Loucy (cell line): Measurements from ENCODE around the gene SGCA.

Source experiments
- H2AFZ ChIP-seq: fragments of 200-600 bp; sonication (generic); 2 replicates; pipeline ENCODE4 v1.6.0; 2016; ENCODE audit warnings: antibody characterized with exemption, mild to moderate bottlenecking, low read length, moderate library complexity
- H3F3A ChIP-seq: fragments of 200-600 bp; 2 replicates; pipeline ENCODE4 v1.6.0; 2016; ENCODE audit warnings: antibody characterized with exemption, low read depth, mild to moderate bottlenecking
- H3K27me3 ChIP-seq: fragments of 200-600 bp; sonication (generic); 2 replicates; pipeline ENCODE4 v1.6.1; 2014; ENCODE audit warnings: low read length, mild to moderate bottlenecking; ENCODE audit not compliant: insufficient read depth, poor library complexity, severe bottlenecking
- H3K36me3 ChIP-seq: fragments of 200-600 bp; sonication (generic); 2 replicates; pipeline ENCODE4 v1.6.1; 2016; ENCODE audit warnings: low read length; ENCODE audit not compliant: insufficient read depth
- H3K4me1 ChIP-seq: fragments of 200-600 bp; sonication (generic); 2 replicates; pipeline ENCODE4 v1.5.1; 2014; ENCODE audit warnings: low read length, mild to moderate bottlenecking; ENCODE audit not compliant: insufficient read depth, poor library complexity, severe bottlenecking
- H3K4me2 ChIP-seq: fragments of 200-600 bp; sonication (generic); 2 replicates; pipeline ENCODE4 v1.6.0; 2014; ENCODE audit warnings: antibody characterized with exemption, low read length, low read depth, mild to moderate bottlenecking; ENCODE audit not compliant: poor library complexity, severe bottlenecking
- H3K4me3 ChIP-seq: fragments of 200-600 bp; sonication (generic); 2 replicates; pipeline ENCODE4 v1.5.1; 2014; ENCODE audit warnings: low read length, mild to moderate bottlenecking, mixed read lengths; ENCODE audit not compliant: poor library complexity, severe bottlenecking
- H3K79me2 ChIP-seq: fragments of 200-600 bp; sonication (generic); 2 replicates; pipeline ENCODE4 v1.6.1; 2014; ENCODE audit warnings: low read length; ENCODE audit not compliant: insufficient read depth
- H3K9ac ChIP-seq: fragments of 200-600 bp; sonication (generic); 2 replicates; pipeline ENCODE4 v1.6.0; 2014; ENCODE audit warnings: mild to moderate bottlenecking, low read depth, low read length, moderate library complexity; ENCODE audit not compliant: poor library complexity, severe bottlenecking
- H3K9me2 ChIP-seq: fragments of 200-600 bp; sonication (generic); replicated peaks from 2 replicates; pipeline ENCODE4 v1.6.1; 2016; ENCODE audit warnings: low read depth, low read length, mixed read lengths
- H3K9me3 ChIP-seq: fragments of 200-600 bp; sonication (generic); 2 replicates; pipeline ENCODE4 v1.6.1; 2014; ENCODE audit warnings: mild to moderate bottlenecking, antibody characterized with exemption, low read length, low read depth; ENCODE audit not compliant: insufficient read depth
- H4K20me1 ChIP-seq: fragments of 200-600 bp; sonication (generic); 2 replicates; pipeline ENCODE4 v1.6.0; 2014; ENCODE audit warnings: antibody characterized with exemption, low read length, mild to moderate bottlenecking; ENCODE audit not compliant: insufficient read depth, poor library complexity, severe bottlenecking
- CTCF ChIP-seq: fragments of 200-600 bp; sonication (generic); conservative IDR thresholded peaks from 2 replicates; pipeline ENCODE4 v1.5.1; 2014; ENCODE audit warnings: mild to moderate bottlenecking, antibody characterized with exemption, low read length
- EZH2phosphoT487 ChIP-seq: fragments of 200-600 bp; IDR thresholded peaks from 2 replicates; pipeline ENCODE4 v1.6.1; 2018; ENCODE audit warnings: antibody characterized with exemption, mild to moderate bottlenecking, moderate library complexity, borderline replicate concordance

SGCA gene

GRCh38 chr17:50118828-50119218 is 47.0 kb upstream of the SGCA start:
- Histone ChIP-seq H4K20me1 (no peaks in the 10 kb centered on the region), H2AFZ (no peak overlapping the region), H3K36me3 (no peaks in the 10 kb centered on the region), H3K4me3 (no peak overlapping the region), H3K4me2 (no peak overlapping the region), H3K9me3 (no peaks in the 10 kb centered on the region), H3K9me2 (no peaks in the 10 kb centered on the region), H3F3A (no peaks in the 10 kb centered on the region), H3K4me1 (no peaks in the 10 kb centered on the region), H3K27me3 (no peaks in the 10 kb centered on the region), H3K79me2 (no peaks in the 10 kb centered on the region), H3K9ac (no peak overlapping the region)
- TF ChIP-seq EZH2phosphoT487: no peak
- TF ChIP-seq CTCF: no peak

DNA sequence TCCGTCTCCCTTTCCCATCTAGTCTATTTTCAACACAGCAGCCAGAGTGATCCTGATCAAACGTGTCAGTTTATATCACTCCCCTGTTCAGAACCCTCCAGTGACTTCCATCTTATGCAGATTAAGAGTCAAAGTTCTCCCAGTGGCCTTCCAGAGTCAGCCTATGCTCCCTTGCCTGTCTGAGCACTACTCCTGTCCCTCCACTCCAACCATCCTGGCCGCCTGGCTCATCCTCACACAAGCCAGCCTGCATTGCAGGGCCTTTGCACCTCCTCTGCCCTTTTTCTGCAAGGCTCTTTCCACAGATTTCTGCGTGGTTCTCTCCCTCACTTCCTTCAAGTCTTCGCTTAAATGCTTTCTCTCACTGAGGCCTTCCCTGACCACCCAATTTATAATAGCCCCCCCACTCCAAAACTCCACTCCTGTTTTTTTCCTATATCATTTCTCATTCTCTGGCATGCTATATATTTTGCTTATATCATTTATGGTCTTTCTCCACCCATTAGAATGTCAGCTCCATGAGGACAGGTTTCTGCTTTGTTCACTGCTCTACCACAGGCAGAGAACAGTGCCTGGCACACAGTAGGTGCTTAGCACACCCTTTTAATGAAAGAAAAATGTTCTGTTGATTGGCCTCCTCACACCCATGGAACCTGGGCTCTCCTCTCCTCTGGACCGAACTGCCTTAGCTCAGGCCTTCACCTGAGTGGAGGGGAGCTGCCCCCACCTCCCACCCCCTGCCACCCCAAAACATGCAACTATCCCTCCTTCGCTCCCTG is 45.1 kb upstream of the SGCA start:
- H3K4me2 ChIP-seq: no peak overlapping the region
- H3K9me2 ChIP-seq: no peaks in the 10 kb centered on the region
- H3K36me3 ChIP-seq: no peaks in the 10 kb centered on the region
- H3K9me3 ChIP-seq: no peaks in the 10 kb centered on the region
- TF ChIP-seq EZH2phosphoT487 (no peak), CTCF (no peak)
- H3K27me3 ChIP-seq: no peaks in the 10 kb centered on the region
- H3K9ac ChIP-seq: no peak overlapping the region
- no peaks in the 10 kb centered on the region for H3F3A ChIP-seq
- no peak overlapping the region for H3K4me3 ChIP-seq
- H4K20me1 ChIP-seq: no peaks in the 10 kb centered on the region
- no peaks in the 10 kb centered on the region for H3K79me2 ChIP-seq
- peaks cover 5% of the 10 kb centered on the region for H3K4me1 ChIP-seq
- H2AFZ ChIP-seq: no peak overlapping the region

DNA sequence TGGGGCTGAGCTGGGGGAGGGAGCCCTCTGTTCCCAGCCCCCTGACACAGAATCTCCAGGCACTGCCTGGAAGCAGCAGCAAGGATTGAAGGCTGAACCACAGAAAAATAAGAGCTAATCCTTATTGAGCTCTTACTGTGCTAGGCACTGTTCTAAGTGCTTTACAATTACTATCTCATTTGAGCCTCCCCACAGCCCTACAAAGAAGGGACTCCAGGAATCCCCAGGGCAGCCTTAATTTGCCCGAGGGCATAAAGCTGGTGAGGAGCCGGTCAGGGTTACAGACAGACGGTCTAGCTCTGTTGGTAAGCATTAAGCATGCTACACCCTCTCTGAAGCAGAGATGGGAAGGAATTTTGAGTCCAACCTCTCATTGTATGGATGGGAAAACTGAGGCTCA is 42.9 kb upstream of the SGCA start:
- H3K4me1 ChIP-seq: peaks cover 13% of the 10 kb centered on the region
- H3K9ac ChIP-seq: no peak overlapping the region
- H3K4me2 ChIP-seq: no peak overlapping the region
- no peak for TF ChIP-seq EZH2phosphoT487
- H2AFZ ChIP-seq: no peak overlapping the region
- H3K36me3 ChIP-seq: no peaks in the 10 kb centered on the region
- H4K20me1 ChIP-seq: no peaks in the 10 kb centered on the region
- no peaks in the 10 kb centered on the region for H3K27me3 ChIP-seq
- H3K9me3 ChIP-seq: no peaks in the 10 kb centered on the region
- H3K4me3 ChIP-seq: no peak overlapping the region
- H3K9me2 ChIP-seq: no peaks in the 10 kb centered on the region
- no peaks in the 10 kb centered on the region for H3F3A ChIP-seq
- no peaks in the 10 kb centered on the region for H3K79me2 ChIP-seq
